GM23248 (cell line): ENCODE results near the gene SUSD2.

ENCODE experiments used
- EZH2 ChIP-seq: fragments of 200-600 bp; sonication (generic); IDR thresholded peaks from 2 replicates; pipeline ENCODE4 v1.6.1; 2018; ENCODE audit warnings: antibody characterized with exemption, mild to moderate bottlenecking; ENCODE audit not compliant: insufficient read depth, poor library complexity, severe bottlenecking
- EZH2phosphoT487 ChIP-seq: fragments of 200-600 bp; sonication (generic); IDR thresholded peaks from 2 replicates; pipeline ENCODE4 v1.6.1; 2018; ENCODE audit warnings: antibody characterized with exemption, moderate library complexity, mild to moderate bottlenecking, low read depth; ENCODE audit not compliant: insufficient read depth

DNA sequence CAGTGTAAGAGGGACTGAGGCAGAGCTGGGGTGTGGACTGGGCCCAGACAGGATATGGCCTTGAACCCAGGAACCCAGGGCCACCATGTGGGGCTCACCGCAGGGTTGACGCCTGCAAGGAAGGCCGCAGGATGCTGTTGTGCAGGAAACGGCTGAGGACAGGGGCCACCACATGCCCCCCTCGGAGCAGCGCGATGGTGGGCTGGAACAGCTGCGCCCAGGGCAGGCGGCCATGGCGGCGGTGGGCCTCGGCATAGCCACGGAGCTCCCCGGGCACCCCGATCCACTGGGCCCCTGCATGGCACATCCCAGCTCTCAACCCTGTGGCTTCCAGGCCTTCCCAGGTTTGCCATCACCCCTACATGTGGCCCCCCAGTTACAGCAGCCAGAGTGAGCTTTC lies 51.4 kb downstream of the SUSD2 start:
- TF ChIP-seq EZH2phosphoT487: no peak
- TF ChIP-seq EZH2: no peak
